Activated CD4-positive, alpha-beta T cell treated with anti-CD3 and anti-CD28 coated beads, Interleukin-2, amount 50 U/mL, for 4 hours (primary cell): Measurements from ENCODE around the gene LYST.
A peak's percentile ranks its signal among the peaks of the same experiment; 100 is the strongest.
"Not testable (repeated sequence)": the region's sequence is repeated elsewhere in the genome, so short reads cannot be mapped to it uniquely, and the experiment has no call there.

Experiments used
- DNase-seq, 2 experiments: peaks; one replicate each; pipeline ENCODE4 v3.0.0-alpha.2; 2020

The LYST gene

DNA sequence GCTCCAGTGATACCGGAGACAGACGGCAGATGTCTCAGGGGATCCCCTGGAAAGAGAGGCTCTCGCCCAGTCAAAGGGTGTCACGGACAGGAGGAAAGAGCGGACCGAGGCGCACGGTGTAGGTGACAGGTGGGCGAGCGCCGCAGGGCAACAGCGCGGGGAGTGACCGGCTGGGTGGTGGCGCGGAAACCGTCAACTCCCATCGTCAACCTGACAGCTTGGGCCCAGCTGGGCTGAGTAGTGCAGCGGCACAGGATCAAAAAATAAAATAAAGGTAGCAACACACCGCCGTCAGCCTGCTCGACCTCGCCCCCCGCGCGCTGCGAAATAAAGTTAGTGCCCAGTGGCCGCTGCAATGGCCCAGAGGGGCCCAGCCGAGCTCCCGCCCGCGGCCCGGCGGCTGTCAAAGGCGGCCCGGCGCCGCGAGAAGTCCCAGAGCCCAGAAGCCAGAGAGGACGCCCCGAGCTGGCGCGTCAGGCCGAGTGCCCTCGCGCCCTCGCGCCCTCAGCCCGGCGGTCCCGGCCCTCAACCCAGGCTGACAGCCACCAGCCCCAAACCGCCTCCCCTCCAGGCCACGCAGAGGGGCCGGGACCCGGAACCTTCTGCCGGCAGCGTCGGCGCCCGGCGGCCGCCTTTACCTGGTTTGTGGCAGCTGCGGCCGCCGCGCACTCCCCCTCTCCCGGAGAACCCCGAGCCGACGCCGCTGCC lies at the start of gene LYST:
Gene LYST, minus strand, starts transcription at position 702 of the 708 bp plus-strand sequence. CDS start 36,489 bp downstream, outside the sequence.
- DNase-seq = peak; percentile 46 to 49

- not testable (repeated sequence) for DNase-seq
These were observed 48.8 kb upstream of the LYST start for GRCh38 chr1:235915489-235915888.

GRCh38 chr1:235913311-235913710 lies 46.6 kb upstream of the LYST start:
- DNase-seq = no peak

GRCh38 chr1:235911876-235912275 lies 45.2 kb upstream of the LYST start:
- DNase-seq = no peak

- no peak for DNase-seq
These were observed 44.6 kb upstream of the LYST start for GRCh38 chr1:235911300-235911662.

- DNase-seq = peak in 1 of 2 experiments; percentile 14
These were observed 43.9 kb upstream of the LYST start for GRCh38 chr1:235910357-235911299.

DNA sequence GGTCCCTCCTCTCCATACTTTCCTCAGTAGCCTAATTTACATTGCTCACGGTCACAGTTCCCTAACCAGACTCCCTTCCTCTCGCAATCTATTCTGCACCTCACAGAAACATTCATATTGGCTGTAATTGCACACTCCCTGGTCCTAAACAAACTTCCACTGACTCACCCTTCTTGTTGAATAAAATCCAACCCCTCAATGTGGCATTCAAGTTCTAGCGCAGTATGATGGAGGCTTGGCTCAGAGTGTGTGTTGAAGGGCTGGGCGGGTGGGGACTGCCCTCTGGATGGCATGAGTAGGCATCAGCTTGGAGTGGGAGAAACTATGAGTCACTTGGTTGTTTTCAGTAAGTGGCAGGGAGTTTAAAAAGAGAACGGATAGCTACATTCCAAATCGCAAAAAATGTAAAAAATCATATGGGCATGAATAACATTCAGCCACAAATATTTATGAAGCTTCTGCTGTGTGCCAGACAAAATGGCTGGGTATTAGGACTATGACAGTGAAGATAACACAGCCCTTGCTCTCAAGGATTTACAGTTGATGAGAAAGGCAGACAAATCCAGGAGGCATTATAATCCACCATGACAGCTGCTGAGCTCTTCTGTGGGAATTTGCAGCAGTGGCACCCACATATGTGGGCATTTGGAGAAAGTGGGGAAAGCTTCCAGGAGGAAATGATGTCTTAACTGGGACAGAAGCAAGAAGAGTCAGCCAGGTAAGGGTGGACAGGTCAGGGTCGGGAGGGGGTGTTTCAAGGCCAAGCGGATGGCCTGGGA lies 42.2 kb upstream of the LYST start:
- DNase-seq = no peak

DNA sequence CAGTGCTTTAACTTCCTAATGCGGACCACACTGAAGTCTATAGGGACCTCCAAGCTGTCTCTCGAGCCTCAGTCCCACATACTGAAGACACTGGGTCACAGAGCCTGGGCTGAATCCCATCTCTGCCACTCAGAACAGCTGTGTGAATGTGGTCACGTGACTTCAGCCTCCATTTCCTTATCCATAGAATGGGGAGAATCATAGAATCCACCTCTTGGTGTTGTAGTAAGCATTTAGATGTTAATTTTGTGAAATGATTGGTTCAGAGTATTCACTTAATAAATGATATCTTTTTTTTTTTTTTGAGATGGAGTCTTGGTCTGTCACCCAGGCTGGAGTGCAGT lies 41.2 kb upstream of the LYST start:
- DNase-seq = no peak

DNA sequence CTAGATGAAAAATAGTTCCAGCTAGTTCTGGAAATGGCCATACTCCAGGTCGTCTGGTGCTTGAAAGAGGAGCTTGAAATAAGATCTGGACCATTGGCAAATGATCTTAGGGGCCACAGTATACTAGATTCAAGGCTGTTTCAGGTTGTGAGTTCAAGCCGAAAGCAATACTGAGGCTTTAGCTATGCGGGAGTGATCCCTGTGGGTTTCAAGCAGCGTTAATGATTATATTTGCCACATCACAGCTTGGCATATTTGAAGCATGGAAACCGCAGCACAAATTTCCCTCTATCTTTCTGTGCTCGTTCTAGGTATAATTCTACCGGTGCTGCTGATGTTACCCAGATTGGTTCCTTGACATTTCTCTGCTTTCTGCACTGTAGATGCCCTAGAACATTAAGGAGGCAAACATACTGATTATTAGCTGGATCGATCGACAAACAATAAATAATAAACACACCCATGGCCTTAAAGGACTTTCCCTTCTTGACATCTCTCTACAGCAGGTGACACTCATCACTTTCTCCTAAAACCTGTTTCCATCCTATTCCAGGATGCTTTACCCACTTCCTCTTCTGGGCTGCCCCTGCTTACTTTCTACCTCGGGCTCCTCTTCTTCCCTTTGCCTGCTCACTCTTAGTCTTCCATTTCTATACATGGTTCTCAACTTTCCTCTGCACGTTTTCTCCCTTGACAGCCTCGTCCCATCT lies 40.6 kb upstream of the LYST start:
- DNase-seq = no peak

DNA sequence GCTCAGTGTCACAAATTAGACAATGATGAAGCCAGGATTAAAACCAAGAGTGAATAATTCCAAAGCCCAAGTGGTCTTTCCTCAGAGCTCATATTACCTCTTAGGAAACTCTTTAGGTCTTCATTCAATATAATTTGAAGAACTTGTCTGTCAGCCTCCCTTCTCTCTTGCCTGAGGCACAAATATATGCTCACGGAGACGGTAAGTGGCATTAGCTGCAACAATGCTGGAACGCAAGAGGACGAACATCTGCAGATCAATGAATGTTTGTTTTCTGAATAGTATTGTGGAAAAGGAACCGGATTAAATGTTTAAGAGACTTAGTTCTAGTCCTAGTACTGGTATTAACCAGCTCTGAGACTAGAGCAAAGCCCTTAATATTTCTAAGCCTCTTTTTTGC lies 39.7 kb upstream of the LYST start:
- no peak for DNase-seq

DNA sequence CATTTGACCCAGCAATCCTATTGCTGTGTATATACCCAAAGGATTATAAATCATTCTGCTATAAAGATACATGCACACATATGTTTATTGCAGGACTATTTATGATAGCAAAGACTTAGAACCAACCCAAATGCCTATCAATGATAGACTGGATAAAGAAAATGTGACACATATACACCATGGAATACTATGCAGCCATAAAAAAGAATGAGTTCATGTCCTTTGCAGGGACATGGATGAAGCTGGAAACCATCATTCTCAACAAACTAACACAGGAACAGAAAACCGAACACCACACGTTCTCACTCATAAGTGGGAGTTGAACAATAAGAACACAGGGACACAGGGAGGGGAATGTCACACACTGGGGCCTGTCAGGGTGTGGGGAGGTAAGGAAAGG lies 37.1 kb upstream of the LYST start:
- not testable (repeated sequence) for DNase-seq

DNA sequence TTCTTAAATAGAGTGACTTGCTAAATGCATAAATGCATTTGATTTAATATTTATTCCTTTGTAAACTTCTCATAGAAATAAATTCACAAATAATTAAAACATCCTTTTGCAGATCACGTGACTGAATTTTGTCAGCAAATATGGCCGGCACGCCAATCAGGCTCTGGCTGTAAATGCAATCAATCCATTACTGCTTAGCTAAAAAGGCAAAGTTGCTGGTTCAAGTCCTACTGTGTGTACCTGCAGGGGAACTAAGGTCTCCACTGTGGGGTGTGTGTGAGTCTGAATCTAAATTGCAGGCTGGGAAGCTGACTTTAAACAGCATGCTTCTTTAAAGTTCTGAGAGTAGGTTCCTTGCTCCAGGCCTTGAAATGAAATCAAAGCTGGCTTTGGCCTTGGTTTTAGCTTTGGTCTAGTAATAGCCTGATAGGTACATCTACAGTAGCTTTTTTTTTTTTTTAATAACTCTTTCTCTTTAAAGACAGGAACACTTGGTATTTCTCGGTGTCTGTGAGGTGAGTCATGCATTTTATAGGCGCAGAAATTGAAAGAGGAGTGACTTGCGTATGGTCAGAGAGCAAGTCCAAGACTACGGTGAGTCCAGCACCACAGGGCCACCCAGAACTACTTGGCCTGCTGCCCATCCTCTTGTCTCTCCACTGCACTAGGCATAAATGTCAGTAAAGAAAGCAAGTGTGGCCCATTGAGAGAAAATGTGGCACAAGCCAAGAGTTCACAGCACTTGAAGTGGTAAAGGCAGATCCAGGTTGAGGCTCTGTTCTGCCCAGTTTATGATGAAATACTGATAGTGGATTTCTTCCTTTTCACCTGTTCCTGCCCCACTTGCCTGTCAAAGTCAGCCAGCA lies 36.2 kb upstream of the LYST start:
- no peak for DNase-seq

DNA sequence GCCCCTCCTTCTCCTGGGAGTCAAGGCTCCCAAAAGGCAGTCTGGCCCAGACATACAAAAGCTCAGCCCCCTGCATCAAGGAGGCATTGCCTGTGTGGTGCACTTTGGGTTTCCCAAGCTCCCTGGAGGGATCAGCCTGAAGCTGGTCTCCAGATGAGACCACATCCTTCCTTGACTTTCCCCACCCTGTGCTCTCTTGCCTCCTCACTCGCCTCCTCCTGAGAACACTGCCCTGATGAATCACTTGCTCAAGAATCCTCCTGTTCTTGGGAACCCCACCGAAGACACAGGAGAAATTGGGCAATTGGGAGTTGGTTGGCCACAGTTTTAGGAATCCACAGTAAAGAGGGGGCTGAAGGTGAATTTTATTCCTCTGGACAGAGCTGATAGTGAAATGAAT lies 34.8 kb upstream of the LYST start:
- DNase-seq = no peak

DNA sequence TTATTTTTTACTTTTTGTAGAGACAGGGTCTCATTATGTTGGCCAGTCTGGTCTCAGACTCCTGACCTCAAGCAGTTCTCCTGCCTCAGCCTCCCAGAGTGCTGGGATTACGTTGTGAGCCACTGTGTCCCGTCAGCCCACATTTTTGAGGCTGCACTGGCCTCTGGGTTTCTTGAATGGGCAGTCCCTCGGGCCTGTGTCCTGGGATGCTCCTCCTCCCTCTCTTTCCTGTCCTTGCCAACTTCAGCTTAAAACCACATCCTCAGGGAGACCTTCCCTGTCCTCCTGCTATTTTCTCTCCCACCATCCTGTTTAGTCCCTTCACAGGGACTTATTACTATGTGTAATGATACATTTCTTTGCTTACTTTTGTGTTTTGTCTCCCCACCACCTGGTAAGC lies 31.4 kb upstream of the LYST start:
- no peak for DNase-seq

- DNase-seq = no peak
These were observed 27.1 kb upstream of the LYST start for GRCh38 chr1:235893840-235894239.

DNA sequence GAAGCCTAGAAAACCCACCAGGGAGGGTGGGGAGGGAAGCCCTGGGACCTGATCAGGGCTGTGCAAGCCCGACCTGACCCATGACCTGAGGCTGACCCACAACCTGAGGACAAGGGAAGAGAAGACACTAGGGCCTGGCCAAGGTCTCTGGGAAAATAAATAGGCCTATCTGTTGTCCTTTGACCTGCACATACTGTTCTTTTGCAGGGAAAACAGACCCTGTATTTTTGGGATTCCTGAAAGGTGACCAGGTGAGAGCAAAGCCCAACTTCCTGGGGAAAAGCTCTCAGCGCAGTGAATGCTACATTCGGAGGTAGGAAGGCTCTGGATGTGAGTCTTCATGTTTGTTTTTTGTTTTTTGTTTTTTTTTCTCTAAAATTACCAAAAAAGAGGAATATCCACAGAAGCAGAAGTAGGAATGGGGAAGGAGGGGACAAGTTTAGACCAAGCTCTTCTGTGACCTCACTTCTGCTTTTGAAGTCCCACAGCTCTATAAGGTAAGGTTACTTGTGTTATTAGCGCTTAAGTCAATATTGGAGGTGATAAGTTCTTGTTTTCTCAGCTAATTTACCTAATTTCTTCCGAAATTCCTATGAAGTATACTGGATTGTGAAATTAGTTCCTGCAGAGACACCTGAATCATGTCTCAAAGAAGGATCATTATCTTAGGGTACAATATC lies 26.2 kb upstream of the LYST start:
- DNase-seq = no peak

DNA sequence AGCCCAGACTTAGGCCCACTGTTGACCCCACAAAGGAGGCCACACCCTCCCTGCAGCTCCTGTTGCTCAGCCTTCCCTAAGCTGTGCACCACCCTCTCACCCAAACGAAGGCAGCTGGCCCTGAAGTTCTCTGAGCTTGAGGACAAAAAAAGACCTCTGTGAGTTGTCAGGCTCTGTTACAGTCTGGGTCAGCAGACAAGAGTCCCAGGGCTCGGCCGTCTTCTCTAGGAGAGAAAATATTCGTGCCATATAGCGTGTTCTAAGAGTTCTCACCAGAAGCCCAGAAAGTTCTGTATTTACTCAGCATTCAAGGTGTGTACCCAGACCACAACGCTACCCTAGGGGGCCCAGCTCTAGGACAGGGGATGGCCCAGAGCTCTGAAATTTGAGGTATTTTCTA lies 25.5 kb upstream of the LYST start:
- no peak for DNase-seq

DNA sequence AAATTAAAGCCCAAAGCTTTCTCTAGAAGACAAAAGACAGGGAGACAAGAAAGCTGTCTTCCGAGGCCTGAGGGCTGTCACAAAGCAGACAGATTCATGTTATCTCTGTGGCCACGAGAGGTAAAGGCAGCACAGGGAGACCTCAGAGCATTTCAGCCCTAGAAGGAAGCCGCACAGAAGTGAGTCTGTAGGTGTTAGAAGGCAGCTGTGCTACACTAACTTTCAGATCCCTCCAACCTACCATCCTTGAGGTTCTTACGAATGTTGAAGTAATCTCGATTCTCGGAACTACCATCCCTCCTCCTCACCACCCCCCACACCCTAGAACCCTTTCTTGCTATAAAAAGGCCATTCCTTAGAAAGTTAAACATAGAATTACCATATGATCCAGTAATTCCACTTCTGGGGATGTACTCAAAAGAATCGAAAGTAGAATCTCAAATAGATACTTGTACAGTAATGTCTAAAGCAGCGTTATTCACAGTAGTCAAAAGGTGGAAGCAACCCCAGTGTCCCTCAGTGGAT lies 21.5 kb upstream of the LYST start:
- DNase-seq = peak; percentile 62 to 69

- DNase-seq = no peak
These were observed 21.0 kb upstream of the LYST start for GRCh38 chr1:235887676-235888075.

- DNase-seq = no peak
These were observed 19.1 kb upstream of the LYST start for GRCh38 chr1:235885655-235886262.
